Gastrocnemius medialis (tissue), 4 donors: ENCODE data around the gene ELF2.
"Not testable (repeated sequence)": the region's sequence is repeated elsewhere in the genome, so short reads cannot be mapped to it uniquely, and the experiment has no call there.

Experiments used
- CTCF ChIP-seq, 5 experiments: fragments of 450-650 bp in 3 of 5; fragments of 200-600 bp in 2 of 5; sonication (generic) in 2 of 5; IDR thresholded peaks in 4 of 5; conservative IDR thresholded peaks in 1 of 5; 1 replicate in 4 of 5; 2 replicates in 1 of 5; pipeline ENCODE4 v1.5.1; 2016 to 2019; ENCODE audit warnings: antibody characterized with exemption in 5 of 5, mild to moderate bottlenecking in 3 of 5, moderate library complexity in 3 of 5
- POLR2A ChIP-seq, 2 donors: fragments of 450-650 bp; IDR thresholded peaks; one replicate each; pipeline ENCODE4 v1.6.1; 2017; ENCODE audit warnings: antibody characterized with exemption in 2 of 2, mild to moderate bottlenecking in 2 of 2, moderate library complexity in 2 of 2

GRCh38 chr4:139197214-139197613 is 20.2 kb upstream of the ELF2 start:
- not testable (repeated sequence) for TF ChIP-seq CTCF (IDR thresholded peaks at IDR 0.05 in 4 of 5, conservative IDR thresholded peaks at IDR 0.05 in 1 of 5); POLR2A (IDR thresholded peaks at IDR 0.05)
